ENCODE data around the gene SAMD10.

SAMD10 gene

GRCh38 chr20:63967330-63968135 lies 11.9 kb downstream of the SAMD10 start:
- H3K4me3 ChIP-seq (ENCODE audit: low read depth, low read length): no peak overlapping the region
- TF ChIP-seq CTCF (conservative IDR thresholded peaks at IDR 0.05; ENCODE audit: low read depth, low read length): no peak
- DNase-seq (ENCODE audit: low read depth): no peak

DNA sequence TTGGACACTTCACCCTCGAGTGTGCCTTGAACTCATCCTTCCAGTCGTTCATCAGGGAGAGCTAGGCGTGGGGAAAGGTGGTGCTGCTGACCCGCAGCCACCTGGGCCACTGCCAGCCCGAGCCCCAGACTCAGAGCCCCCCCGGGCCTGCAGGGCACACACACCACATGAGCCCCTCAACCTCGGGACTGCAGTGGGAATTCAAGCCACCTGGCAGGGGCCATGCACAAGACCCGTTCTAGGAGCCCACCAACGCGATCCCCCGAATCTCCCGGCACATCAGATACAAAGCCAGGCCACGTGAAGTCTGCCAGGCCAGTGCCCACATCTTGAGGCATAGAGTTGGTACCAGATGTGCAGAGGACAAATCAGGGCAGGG lies 12.5 kb downstream of the SAMD10 start:
- no peak overlapping the region for H3K4me3 ChIP-seq (ENCODE audit: low read depth, low read length)
- TF ChIP-seq CTCF (conservative IDR thresholded peaks at IDR 0.05; ENCODE audit: low read depth, low read length): no peak

GRCh38 chr20:63966172-63966943 lies 13.1 kb downstream of the SAMD10 start:
- DNase-seq (ENCODE audit: low read depth): no peak
- H3K4me3 ChIP-seq (ENCODE audit: low read depth, low read length): no peak overlapping the region
- no peak for TF ChIP-seq CTCF (conservative IDR thresholded peaks at IDR 0.05; ENCODE audit: low read depth, low read length)

More for the DNA sequence above, 12.5 kb downstream of the SAMD10 start:
- no peak for DNase-seq (ENCODE audit: low read depth)

- no peak for DNase-seq (ENCODE audit: low read depth)
- no peak overlapping the region for H3K4me3 ChIP-seq (ENCODE audit: low read depth, low read length)
- no peak for TF ChIP-seq CTCF (conservative IDR thresholded peaks at IDR 0.05; ENCODE audit: low read depth, low read length)
Measured at GRCh38 chr20:63964412-63964811, 15.0 kb downstream of the SAMD10 start.

DNA sequence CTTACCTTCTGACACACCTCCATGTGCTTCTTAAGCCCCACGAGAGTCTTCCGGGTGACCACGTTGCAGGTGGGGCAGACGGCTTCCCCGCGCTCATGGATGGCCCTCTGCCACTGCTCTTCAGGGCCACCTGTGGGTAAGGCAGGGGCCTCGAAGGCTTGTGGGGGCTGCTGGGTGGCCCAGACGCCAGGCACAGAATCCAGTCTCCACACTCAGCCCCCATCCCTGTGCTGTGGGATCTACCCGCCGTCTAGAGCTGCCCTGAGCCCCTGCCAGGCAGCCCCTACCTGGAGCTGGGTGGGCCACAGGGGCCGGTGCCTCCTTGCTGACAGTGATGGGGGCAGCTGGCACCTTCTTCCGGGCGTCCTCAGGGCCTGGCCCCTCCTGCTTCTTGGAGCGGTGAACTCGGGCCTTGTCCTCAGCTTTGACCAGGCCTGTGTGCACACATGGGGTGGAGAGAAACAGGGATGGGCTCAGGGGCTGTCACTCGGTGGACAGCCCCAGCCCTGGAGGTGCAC lies 15.6 kb downstream of the SAMD10 start:
- no peak overlapping the region for H3K4me3 ChIP-seq (ENCODE audit: low read depth, low read length)
- no peak for DNase-seq (ENCODE audit: low read depth)
- TF ChIP-seq CTCF (conservative IDR thresholded peaks at IDR 0.05; ENCODE audit: low read depth, low read length): no peak

DNA sequence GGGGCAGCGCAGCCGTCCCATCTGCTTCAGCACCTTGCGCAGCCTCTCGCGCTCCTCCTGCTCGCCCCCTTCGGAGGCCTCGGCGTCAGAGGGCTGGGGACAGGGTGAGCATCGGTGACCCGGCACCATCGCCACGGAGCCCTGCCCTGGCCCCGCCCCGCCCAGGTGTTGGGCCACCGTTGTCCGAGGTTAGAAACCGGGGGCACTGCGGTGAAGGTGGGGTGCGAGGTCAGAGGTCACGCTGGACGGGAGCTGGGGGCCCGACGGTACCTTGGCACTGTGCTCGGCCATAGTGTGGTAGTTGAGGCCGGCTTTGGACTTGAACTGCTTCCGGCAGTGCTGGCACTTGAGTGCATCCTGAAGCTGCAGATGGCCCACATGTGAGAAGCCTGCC lies 16.1 kb downstream of the SAMD10 start:
- DNase-seq (ENCODE audit: low read depth): no peak
- no peak overlapping the region for H3K4me3 ChIP-seq (ENCODE audit: low read depth, low read length)

More for the DNA sequence above, 16.1 kb downstream of the SAMD10 start:
- no peak for TF ChIP-seq CTCF (conservative IDR thresholded peaks at IDR 0.05; ENCODE audit: low read depth, low read length)
